ENCODE data around the gene KCTD4.
A peak's percentile ranks its signal among the peaks of the same experiment; 100 is the strongest.
"Not testable (repeated sequence)": the region's sequence is repeated elsewhere in the genome, so short reads cannot be mapped to it uniquely, and the experiment has no call there.

Gene KCTD4

DNA sequence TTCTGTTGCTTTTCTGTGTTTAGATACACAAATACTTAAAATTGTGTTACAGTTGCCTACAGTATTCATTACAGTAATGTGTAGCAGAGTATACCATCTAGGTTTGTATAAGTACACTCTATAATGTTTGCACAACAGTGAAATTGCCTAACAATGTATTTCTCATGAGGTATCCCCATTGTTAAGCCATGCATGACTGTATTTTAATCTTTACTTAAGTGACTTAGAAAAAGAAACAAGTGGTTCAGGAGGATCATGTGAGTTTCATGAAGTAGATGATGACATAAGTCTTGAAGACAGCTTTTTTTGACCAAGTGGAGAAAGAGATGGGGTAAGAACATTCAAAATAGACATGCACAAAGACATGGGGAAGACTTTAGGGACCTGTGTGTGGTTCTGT lies 8.4 kb upstream of the KCTD4 start:
- no peak for DNase-seq

DNA sequence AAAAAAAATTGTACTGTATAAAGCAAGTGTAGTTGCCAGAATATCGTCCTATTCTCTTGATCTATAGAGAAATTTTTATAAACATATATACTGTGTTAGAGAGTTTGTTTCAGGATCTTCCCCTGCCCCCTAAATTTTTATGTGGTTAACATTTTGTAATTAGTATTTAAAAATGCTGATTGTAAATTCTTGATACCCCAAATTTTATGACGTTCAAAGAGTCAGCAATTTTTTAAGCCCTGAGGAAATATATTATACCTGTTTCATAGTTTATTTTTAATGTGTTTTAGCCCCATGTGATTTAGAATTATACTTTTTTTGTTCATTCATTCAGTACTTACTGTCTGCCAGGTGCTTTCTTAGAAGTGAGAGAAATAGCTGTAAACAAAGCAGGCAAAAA lies 7.3 kb upstream of the KCTD4 start:
- DNase-seq = no peak

DNA sequence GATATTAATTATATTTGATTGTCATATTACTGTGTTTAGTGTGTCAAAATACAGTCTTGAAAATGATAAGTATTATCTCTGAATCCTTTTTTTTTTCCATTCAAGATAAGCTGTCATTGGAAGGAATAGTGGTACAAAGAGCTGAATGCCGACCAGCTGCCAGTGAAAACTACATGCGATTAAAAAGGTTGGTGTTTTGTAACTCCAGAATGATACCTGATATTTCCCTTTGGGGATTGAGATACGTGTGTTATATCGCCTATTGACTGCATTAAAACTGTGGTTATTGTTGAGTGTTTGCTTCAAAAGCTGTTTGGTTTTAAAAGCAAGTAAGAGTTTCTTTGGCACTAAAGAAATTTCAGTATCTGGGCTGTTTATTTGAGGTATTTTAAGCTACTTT lies 6.5 kb upstream of the KCTD4 start:
- DNase-seq = peak; percentile 62

DNA sequence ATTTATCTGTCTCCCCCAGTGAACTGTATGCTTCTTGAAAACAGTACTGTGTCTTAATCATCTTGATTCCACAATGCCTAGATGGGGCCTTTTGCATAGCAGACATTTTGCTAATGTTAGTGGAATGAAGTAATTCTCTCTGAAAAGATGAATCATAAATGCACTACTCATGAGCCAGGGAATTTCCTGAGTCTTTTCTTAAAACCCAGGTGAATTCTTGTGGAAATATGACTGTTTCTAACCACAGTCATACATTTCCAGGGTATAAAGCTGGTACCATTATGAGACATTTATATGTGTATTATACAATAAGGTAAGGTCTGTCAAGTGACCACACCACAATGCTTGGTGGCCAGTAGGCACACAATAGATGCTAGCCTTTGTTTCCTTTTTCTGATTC lies 5.5 kb upstream of the KCTD4 start:
- DNase-seq = no peak

DNA sequence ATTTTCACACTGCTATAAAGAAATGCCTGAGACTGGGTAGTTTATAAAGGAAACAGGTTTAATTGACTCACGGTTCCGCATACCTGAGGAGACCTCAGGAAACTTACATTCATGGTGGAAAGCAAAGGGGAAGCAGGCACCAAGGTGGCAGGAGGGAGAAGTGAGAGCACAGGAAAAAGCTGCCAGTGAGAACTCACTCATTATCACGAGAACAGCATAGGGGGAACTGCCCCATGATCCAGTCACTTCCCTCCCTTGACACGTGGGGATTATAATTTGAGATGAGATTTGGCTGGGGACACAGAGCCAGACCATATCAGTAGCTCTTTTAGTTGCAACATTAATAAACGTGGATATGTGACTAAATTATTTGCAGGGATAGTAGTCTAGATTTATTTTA lies 4.3 kb upstream of the KCTD4 start:
- no peak for DNase-seq

DNA sequence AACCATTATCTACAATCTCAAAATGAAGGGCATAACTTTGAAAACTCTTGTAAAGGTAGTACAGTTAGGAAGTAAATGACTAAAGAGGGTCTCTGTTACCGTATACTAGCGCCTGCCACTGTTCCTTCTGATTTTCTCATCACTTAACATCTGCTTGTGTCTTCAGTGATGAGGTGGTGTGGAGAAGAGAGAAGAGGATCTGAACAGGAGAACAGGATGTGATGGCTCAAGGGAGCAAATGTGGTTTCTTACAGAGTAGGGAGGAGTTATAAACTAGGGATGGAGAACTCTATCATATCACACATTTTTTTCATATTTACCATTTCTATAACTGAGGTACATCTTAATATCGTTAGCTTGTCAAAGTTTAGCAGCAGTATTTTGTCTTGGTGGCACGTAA lies 1.1 kb downstream of the KCTD4 start:
- no peak for DNase-seq

DNA sequence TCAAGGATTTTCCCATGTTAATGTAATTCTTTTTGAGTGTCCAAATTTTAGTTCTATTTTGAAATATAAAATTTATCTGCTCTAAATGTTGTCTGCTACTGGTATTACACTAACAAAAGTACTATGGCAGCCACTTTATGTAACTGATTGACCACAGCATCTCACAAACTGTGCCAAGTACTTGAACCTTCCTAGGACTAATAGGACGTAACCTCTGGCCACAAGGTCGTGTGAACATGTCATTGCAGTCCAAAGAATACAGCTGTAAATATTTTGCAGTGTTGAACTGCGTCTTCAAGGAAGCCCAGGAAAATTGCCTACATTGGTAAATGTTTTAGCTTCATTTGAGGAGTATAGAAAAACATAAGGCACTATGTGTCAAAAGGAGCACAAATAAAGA lies 1.9 kb downstream of the KCTD4 start:
- no peak for DNase-seq

DNA sequence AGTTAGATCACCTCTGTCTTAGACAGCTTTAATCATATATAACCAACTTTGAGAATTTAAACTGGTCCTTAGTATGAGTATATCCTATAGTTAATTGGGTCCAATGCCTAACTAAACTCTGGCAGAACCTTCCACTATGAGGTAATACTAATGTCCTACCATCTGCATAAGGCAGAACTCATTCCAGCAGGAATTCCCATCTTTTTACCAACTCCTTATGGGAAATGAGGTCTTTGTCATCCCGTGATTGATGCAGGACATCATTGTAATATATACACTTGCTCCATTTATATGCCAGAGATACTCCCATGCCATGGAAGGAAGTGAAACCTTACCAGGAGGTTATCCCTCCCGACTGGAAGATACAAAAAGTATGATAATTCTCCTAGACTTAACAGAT lies 2.8 kb downstream of the KCTD4 start:
- DNase-seq = no peak

DNA sequence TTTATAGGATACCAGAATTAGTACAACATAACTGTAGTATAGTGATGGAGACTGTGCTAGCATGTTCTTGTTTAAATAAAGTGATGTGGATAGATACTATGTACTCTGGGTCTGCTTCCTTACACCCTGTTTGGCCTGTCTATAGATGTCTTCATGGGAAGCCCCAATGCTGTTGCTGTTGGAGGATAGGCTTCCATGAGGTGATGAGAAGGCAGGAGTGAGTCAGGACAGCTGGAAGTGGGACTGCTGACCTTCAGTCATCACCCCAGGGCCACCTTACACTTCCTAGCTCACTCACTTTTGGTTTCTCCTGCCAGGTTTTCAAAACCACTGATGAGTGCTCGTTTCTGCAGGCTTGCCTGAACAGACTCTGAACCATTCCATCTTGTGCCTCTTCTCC lies 4.2 kb downstream of the KCTD4 start:
- no peak for DNase-seq

DNA sequence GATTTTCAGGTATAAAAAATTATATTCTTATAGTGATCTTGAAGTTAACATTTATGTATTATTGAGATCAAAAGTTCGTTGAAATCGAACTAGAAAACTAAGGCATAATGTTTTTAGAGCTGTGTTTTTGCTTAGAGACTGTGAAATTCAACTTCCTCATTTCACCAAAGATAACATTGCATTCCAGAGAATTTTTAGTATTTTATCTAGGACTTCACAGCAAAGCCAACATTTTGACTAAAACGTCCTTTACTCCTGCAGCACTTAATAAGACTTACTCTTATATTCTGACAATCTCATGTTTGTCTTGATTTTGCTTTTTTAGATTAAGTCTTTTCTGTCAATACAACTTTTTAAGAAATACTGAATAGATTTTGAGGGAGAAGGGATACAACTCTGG lies 4.7 kb downstream of the KCTD4 start:
- DNase-seq = no peak

DNA sequence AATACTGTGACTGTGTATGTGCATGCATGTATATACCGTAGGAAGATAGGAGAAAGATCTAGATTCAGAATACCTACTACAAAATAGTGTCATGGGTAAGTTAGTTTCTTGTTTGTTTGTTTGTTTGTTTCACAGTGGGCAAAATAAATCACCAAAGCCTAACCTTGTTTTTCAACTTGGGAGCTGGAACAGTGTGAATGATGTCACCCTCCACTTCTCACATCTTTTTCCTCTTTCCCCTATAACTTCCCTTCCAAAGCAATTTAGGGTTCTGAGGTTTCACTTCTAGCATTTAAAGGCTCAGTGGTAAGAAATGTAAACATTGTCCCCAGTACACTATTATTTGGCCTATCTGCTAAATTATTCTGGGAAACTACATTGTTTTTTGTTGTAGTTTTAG lies 5.4 kb downstream of the KCTD4 start:
- DNase-seq = no peak

DNA sequence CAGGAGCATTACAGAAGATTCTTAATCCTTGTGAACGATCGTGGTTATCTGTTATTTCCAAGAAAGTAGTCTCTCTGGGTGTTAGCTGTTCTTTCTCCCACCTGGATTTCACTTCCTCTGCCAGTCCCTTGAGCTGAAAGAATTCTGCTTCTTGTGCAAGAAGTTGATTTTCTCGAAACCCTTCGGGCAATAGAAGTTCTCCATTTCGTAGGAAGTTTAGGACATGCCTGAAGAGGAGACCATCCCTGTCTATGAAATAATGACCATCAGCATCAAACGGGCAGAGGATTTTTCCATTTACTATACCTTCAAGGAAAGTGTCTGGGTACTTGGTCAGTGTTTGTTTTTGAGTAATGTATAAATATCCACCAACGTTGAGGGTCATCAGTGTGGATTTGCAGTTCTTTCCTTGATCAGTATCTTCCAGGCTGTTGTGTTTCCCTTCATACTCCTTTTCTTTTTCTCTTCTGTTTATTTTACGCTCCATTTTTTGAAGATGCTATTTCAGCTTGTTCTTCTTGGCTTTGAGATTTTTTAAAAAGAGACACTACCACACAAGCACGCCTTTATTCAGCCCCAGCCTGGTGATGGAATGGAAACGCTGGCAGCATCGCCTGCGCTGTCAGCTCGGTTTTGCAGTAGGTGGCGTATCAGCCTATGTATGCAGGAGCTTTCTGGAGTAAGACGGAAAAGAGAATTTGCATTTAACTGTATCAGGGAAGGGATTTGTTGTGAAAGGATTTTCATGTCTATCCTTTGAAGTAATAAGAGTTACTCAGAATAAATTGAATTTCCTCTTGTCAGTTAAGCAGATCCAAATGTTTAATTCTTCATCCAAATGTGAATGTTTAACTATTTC lies 6.5 kb downstream of the KCTD4 start:
- no peak for DNase-seq

DNA sequence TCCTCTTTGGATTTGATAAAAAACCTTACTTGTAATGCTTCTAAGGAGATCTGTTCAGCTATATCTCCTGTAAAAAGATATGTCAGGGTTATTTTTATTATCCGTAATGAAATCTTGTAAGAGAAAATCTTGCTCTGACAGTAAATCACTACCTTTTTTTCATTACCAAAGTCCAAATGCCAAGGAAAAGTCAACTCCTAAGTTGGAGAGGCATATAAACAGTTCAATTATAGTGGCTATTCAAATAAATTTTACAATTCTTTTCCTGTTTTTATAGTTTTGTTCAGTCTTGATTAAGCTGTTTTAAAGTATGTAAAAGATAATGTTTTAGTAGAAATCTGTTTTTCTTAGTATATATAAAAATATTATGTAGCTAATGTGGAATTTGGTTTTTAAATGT lies 9.0 kb downstream of the KCTD4 start:
- DNase-seq = no peak

DNA sequence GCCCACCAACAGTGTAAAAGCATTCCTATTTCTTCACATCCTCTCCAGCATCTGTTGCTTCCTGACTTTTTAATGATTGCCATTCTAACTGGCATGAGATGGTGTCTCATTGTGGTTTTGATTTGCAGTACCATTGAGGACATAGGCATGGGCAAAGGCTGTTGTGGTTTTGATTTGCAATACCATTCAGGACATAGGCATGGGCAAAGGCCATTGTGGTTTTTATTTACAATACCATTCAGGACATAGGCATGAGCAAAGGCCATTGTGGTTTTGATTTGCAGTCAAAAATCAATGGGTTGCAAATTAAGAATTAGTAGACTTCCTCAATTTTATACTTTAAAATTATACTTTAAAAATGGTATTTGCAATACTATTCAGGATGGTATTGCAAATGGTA lies 11.3 kb downstream of the KCTD4 start:
- not testable (repeated sequence) for DNase-seq

DNA sequence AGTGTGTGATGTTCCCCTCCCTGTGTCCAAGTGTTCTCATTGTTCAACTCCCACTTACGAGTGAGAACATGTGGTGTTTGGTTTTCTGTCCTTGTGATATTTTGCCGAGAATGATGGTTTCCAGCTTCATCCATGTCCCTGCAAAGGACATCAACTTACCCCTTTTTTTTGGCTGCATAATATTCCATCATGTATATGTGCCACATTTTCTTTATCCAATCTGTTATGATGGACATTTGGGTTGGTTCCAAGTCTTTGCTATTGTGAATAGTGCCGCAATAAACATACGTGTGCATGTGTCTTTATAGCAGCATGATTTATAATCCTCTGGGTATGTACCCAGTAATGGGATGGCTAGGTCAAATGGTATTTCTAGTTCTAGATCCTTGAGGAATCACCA lies 11.8 kb downstream of the KCTD4 start:
- not testable (repeated sequence) for DNase-seq

DNA sequence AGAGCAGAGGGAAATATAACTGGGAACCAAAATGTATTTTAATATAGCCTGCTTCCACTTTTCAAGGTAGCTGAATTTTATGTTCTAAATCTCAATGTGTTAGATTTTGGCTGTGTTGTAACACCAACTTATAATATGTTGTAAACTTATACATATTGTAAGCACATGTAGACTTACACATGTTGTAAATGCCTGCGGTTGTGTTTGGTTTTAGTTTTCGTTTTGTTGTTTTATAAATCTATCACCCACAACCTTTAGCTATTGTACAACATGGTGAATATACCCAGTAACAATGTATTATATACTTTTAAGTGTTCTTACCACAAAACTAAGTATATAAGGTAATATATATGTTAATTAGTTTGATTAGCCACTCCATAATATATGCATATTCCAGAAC lies 15.6 kb downstream of the KCTD4 start:
- DNase-seq = no peak

DNA sequence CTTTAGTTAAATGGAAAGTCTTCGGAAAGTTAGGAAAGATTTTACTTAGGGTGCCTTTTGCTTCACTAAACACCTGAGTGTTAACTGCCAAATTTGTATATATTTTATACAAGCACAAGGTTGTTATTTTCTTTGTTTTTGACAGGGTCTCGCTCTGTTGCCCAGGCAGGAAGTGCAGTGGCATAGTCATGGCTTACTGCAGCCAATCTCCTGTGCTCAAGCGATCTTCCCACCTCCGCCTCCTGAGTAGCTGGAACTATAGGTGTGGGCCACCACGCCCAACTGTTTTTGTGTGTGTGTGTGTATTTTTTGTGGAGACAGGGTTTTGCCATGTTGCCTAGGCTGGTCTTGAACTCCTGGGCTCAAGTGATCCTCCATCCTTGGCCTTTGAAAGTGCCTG lies 16.2 kb downstream of the KCTD4 start:
- DNase-seq = no peak

DNA sequence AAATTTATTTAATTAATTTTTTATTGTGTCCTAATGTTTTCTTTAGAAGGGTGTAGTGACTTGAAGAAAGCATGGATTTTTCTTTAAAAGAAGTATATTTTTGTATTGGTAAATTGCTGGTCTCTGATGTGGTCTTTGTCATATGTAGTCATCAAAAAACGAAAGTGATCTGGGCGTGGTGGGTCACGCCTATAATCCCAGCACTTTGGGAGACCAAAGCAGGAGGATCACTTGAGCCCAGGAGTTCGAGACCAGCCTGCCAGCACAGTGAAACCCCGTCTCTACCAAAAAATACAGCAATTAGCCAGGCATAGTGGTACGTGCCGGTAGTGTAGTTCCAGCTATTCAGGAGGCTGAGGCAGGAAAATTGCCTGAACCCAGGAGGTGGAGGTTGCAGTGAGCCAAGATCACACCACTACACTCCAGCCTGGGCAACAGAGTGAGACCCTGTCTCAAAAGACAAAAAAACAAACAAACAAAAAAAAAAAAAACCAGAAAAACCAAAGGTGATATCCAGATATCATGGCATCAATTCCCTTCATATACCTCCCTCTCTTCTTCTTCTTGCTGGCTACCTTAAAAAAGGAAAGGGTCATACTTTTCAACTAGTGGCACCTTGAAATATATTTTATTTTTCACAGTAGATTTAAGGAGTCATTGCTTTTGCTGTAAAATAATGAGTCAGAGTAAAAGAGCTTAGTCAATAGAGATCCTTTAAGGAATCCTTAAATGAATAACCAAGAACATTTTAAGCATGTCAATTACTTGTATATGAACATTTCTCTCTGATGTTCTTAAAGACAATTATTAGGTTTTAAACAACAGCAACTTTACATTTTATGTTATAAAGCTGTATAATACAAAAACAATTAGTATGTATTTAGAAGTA lies 19.9 kb downstream of the KCTD4 start:
- no peak for DNase-seq

DNA sequence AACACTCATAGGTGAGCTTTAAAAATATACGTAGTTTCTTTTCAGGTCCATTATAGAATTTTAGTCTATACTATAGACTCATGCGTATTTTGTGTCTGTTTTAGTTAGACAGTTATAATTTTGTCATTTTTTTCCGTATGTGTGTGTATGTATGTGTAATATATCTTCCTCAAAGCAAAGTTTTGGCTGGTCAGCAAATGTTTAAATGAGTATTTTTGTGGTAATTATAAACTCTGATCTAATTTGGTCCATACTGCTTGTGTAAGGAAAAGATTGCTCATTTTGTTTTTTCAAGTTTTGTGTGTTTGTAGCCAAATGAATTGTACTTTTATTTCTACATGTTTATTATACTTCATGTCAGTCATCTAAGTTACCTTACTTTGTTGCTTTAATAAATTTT lies 20.5 kb downstream of the KCTD4 start:
- no peak for DNase-seq

DNA sequence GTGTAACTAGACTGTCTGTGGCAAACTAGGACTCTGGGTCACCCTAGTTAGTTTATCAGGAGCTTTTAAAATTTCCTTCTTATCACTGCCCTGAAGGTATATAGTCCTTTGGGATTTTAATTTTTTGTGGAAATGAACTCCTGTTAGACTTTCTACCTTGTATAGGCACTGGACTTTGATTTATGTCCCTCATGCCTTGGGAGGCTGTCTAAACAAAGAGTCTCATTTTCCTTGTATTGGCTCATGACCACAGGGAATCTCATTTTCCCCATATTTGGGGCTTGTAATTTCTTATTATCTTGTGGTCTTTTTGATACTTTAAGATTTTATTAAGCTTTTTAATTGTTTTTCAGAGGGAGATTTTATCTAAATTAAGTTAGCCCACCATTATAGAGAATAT lies 21.4 kb downstream of the KCTD4 start:
- no peak for DNase-seq

DNA sequence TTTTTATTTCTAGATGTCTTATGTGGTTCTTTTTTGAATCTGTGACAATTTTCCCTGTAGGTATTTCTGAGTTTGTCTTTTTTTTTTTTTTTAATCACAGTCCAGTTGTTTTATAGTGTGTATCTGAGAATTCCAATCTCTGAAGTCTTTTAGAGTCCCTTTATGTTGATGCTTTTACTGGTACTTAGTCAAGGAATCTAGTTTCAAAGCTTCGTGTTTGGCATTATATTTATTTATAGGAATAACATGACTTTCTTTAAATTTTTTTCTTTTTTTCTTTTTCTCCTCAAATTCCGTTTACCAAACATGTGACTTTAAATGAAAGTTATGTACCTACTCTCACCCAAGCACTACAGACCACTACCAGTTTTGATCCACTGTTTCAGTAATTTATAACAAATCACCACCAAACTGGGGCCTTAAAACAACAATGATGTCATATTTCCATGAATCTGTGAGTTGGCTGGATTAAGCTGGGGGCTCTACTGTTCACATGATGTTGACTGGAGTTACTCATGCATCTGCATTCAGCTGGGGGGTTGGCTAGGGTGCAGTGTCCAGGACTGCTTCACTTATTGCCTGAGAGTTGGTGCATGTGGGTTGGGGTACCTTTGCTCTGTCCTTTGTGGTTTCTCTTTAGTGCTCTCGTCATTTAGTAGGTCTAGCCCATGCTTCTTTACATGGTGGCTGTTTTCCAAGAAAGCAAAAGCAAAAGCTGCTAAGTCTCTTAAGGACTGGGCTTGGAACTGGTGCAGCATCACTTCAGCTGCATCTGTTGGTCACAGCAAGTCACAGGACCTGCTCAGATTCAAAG lies 22.3 kb downstream of the KCTD4 start:
- DNase-seq = no peak

DNA sequence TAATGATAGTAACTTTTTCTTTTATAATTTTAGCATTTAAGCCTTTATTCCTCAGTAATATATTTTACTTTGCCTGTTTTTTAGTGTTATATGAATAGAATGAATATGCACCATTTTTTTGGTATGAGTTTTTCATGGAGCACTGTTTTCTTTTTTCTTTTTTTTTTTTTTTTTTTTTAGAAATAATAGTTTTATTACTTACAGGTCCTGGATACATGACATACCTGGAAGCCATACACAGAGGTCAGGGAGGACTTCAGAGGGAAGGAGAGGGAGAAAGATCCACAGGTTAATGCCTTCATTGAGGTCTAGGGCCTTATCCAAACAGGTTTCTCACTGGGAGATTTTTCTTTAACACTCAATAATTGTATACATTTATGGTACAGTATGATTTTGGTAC lies 26.4 kb downstream of the KCTD4 start:
- DNase-seq = no peak

DNA sequence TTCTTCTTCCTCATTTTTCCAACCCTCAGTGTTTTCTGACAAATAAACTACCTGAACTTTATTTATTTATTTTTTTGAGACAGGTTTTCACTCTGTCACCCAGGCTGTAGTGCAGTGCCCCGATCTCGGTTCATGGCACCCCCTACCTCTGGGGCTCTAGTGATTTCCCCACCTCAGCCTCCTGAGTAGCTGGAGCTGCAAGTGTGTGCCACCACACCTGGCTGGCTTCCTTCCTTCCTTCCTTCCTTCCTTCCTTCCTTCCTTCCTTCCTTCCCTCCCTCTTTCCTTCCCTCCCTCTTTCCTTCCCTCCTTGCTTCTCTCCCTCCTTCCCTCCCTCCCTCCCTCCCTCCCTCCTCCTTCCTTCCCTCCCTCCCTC lies 32.3 kb downstream of the KCTD4 start:
- DNase-seq = no peak

Data from NCI-H2171 (cell line).